Esophagus muscularis mucosa (tissue), 4 donors: ENCODE data around the gene MAD1L1.

Source experiments
- CTCF ChIP-seq, 3 experiments: fragments of 200-600 bp in 2 of 3; fragments of 450-650 bp in 1 of 3; sonication (generic) in 2 of 3; IDR thresholded peaks; one replicate each; pipeline ENCODE4 v1.5.1; 2017 to 2019; ENCODE audit warnings: antibody characterized with exemption in 3 of 3, mild to moderate bottlenecking in 2 of 3, moderate library complexity in 1 of 3
- EP300 ChIP-seq: sonication (generic); formaldehyde crosslinking; IDR thresholded peaks from one replicate; pipeline ENCODE4 v1.6.1; 2017; ENCODE audit warnings: antibody characterized with exemption
- POLR2A ChIP-seq: fragments of 450-650 bp; IDR thresholded peaks from one replicate; pipeline ENCODE4 v1.6.1; 2017; ENCODE audit warnings: antibody characterized with exemption, moderate library complexity, mild to moderate bottlenecking, low read depth
- POLR2AphosphoS5 ChIP-seq, 2 donors: sonication (generic); formaldehyde crosslinking; IDR thresholded peaks; one replicate each; pipeline ENCODE4 v1.6.1; 2017; ENCODE audit warnings: antibody characterized with exemption in 2 of 2

DNA sequence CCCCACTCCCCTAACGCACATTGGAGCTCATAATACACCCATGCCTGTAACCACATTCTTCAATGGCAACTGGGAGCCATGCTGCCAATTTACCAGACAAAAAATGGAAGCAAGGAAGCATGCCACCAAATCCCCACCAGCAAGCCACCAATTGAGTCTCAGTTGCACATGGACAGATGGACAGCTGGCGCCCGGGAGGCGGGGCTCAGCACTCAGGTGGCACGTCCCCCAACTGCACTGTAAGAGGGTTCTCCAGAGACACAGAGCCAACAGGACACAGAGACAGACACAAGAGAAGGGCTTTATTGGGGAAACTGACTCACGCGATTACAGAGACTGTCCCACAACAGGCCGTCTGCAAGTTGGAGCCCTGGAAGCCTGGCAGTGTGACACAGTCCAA lies 2.5 kb downstream of the MAD1L1 start:
- TF ChIP-seq CTCF (IDR thresholded peaks at IDR 0.05) (no peak), POLR2AphosphoS5 (IDR thresholded peaks at IDR 0.05) (no peak), EP300 (no peak), POLR2A (no peak)
